Liver (tissue), 3 donors: Measurements from ENCODE around the gene STK25.

Source experiments
- CTCF ChIP-seq: fragments of 150-350 bp; IDR thresholded peaks from 2 replicates; pipeline ENCODE4 v1.5.1; 2017; ENCODE audit warnings: improper control_type of control experiment, low read depth, low read length; ENCODE audit not compliant: missing input control
- EGR1 ChIP-seq, 2 donors: IDR thresholded peaks; 2 replicates each; pipeline ENCODE4 v1.6.1; 2016 to 2018; ENCODE audit warnings: antibody characterized with exemption in 2 of 2, low read depth in 2 of 2
- GABPA ChIP-seq, 2 donors: IDR thresholded peaks in 1 of 2; conservative IDR thresholded peaks in 1 of 2; 2 replicates each; pipeline ENCODE4 v1.6.1; 2016; ENCODE audit warnings: antibody characterized with exemption in 2 of 2, mild to moderate bottlenecking in 1 of 2, moderate library complexity in 1 of 2
- MAX ChIP-seq: IDR thresholded peaks from 2 replicates; pipeline ENCODE4 v1.6.1; 2016; ENCODE audit warnings: antibody characterized with exemption
- RAD21 ChIP-seq, 2 donors: IDR thresholded peaks; 2 replicates each; pipeline ENCODE4 v1.6.1; 2016; ENCODE audit warnings: antibody characterized with exemption in 2 of 2, mild to moderate bottlenecking in 2 of 2
- SP1 ChIP-seq: IDR thresholded peaks from 2 replicates; pipeline ENCODE4 v1.6.1; 2018; ENCODE audit warnings: antibody characterized with exemption, mild to moderate bottlenecking
- YY1 ChIP-seq: IDR thresholded peaks from 2 replicates; pipeline ENCODE4 v1.6.1; 2016; ENCODE audit warnings: antibody characterized with exemption, mild to moderate bottlenecking
- donor health status: healthy.
- donor health status: healthy.

GRCh38 chr2:241540771-241541561 is 32.6 kb upstream of the STK25 start:
- TF ChIP-seq CTCF: no peak
- TF ChIP-seq EGR1 (IDR thresholded peaks at IDR 0.05; ENCODE audit: low read depth in 2 of 2): no peak
- TF ChIP-seq GABPA (IDR thresholded peaks at IDR 0.05 in 1 of 2, conservative IDR thresholded peaks at IDR 0.05 in 1 of 2): no peak
- TF ChIP-seq MAX: no peak
- no peak for TF ChIP-seq SP1
- no peak for TF ChIP-seq YY1
- no peak for TF ChIP-seq RAD21 (IDR thresholded peaks at IDR 0.05)
